Measurements from ENCODE around the gene KCNN4.

KCNN4 gene

GRCh38 chr19:43738780-43739211 is 42.0 kb downstream of the KCNN4 start:
- TF ChIP-seq CTCF (IDR thresholded peaks at IDR 0.05; ENCODE audit: insufficient read depth, low read length, poor library complexity, severe bottlenecking): no peak
- H3K36me3 ChIP-seq (ENCODE audit: control insufficient read depth, insufficient read depth, low read length): peaks cover 38% of the 10 kb centered on the region
- H3K4me3 ChIP-seq (replicated peaks; ENCODE audit: low read depth, low read length): no peak overlapping the region
- DNase-seq (ENCODE audit: extremely low read depth, insufficient read length): no peak
- no peaks in the 10 kb centered on the region for H3K27me3 ChIP-seq (replicated peaks; ENCODE audit: control insufficient read depth, insufficient read depth, low read length)

GRCh38 chr19:43735957-43736356 is 44.8 kb downstream of the KCNN4 start:
- TF ChIP-seq CTCF (IDR thresholded peaks at IDR 0.05; ENCODE audit: insufficient read depth, low read length, poor library complexity, severe bottlenecking): no peak
- no peak for DNase-seq (ENCODE audit: extremely low read depth, insufficient read length)
- Histone ChIP-seq H3K27me3 (replicated peaks; ENCODE audit: control insufficient read depth, insufficient read depth, low read length) (no peaks in the 10 kb centered on the region), H3K4me3 (replicated peaks; ENCODE audit: low read depth, low read length) (no peak overlapping the region), H3K36me3 (ENCODE audit: control insufficient read depth, insufficient read depth, low read length) (peaks cover 50% of the 10 kb centered on the region)

- TF ChIP-seq CTCF (IDR thresholded peaks at IDR 0.05; ENCODE audit: insufficient read depth, low read length, poor library complexity, severe bottlenecking): no peak
- peaks cover 46% of the 10 kb centered on the region for H3K36me3 ChIP-seq (ENCODE audit: control insufficient read depth, insufficient read depth, low read length)
- DNase-seq (ENCODE audit: extremely low read depth, insufficient read length): no peak
- H3K4me3 ChIP-seq (replicated peaks; ENCODE audit: low read depth, low read length): no peak overlapping the region
- no peaks in the 10 kb centered on the region for H3K27me3 ChIP-seq (replicated peaks; ENCODE audit: control insufficient read depth, insufficient read depth, low read length)
Observed at GRCh38 chr19:43735013-43735412, 45.8 kb downstream of the KCNN4 start.

GRCh38 chr19:43731846-43732245 is 48.9 kb downstream of the KCNN4 start:
- DNase-seq (ENCODE audit: extremely low read depth, insufficient read length): no peak
- no peak for TF ChIP-seq CTCF (IDR thresholded peaks at IDR 0.05; ENCODE audit: insufficient read depth, low read length, poor library complexity, severe bottlenecking)
- H3K36me3 ChIP-seq (ENCODE audit: control insufficient read depth, insufficient read depth, low read length): peaks cover 44% of the 10 kb centered on the region
- no peak overlapping the region for H3K4me3 ChIP-seq (replicated peaks; ENCODE audit: low read depth, low read length)
- H3K27me3 ChIP-seq (replicated peaks; ENCODE audit: control insufficient read depth, insufficient read depth, low read length): no peaks in the 10 kb centered on the region

- TF ChIP-seq CTCF (IDR thresholded peaks at IDR 0.05; ENCODE audit: insufficient read depth, low read length, poor library complexity, severe bottlenecking): no peak
- peaks cover 42% of the 10 kb centered on the region for H3K36me3 ChIP-seq (ENCODE audit: control insufficient read depth, insufficient read depth, low read length)
- H3K27me3 ChIP-seq (replicated peaks; ENCODE audit: control insufficient read depth, insufficient read depth, low read length): no peaks in the 10 kb centered on the region
- H3K4me3 ChIP-seq (replicated peaks; ENCODE audit: low read depth, low read length): no peak overlapping the region
- DNase-seq (ENCODE audit: extremely low read depth, insufficient read length): no peak
Observed at GRCh38 chr19:43731346-43731745, 49.4 kb downstream of the KCNN4 start.

GRCh38 chr19:43729919-43730318 is 50.9 kb downstream of the KCNN4 start:
- no peak overlapping the region for H3K4me3 ChIP-seq (replicated peaks; ENCODE audit: low read depth, low read length)
- H3K36me3 ChIP-seq (ENCODE audit: control insufficient read depth, insufficient read depth, low read length): peaks cover 39% of the 10 kb centered on the region
- no peak for DNase-seq (ENCODE audit: extremely low read depth, insufficient read length)
- no peak for TF ChIP-seq CTCF (IDR thresholded peaks at IDR 0.05; ENCODE audit: insufficient read depth, low read length, poor library complexity, severe bottlenecking)
- H3K27me3 ChIP-seq (replicated peaks; ENCODE audit: control insufficient read depth, insufficient read depth, low read length): no peaks in the 10 kb centered on the region
